HG02571 (cell line): ENCODE results near the gene WDR93.

Experiments
- ATAC-seq: cut with Tn5 transposase; IDR thresholded peaks from one replicate; pipeline ENCODE4 v1.9.1; 2021; ENCODE audit warnings: mild to moderate bottlenecking, moderate library complexity; ENCODE audit not compliant: unreplicated experiment

The WDR93 gene

GRCh38 chr15:89662893-89663626 lies 27.6 kb upstream of the WDR93 start:
- ATAC-seq: no peak

DNA sequence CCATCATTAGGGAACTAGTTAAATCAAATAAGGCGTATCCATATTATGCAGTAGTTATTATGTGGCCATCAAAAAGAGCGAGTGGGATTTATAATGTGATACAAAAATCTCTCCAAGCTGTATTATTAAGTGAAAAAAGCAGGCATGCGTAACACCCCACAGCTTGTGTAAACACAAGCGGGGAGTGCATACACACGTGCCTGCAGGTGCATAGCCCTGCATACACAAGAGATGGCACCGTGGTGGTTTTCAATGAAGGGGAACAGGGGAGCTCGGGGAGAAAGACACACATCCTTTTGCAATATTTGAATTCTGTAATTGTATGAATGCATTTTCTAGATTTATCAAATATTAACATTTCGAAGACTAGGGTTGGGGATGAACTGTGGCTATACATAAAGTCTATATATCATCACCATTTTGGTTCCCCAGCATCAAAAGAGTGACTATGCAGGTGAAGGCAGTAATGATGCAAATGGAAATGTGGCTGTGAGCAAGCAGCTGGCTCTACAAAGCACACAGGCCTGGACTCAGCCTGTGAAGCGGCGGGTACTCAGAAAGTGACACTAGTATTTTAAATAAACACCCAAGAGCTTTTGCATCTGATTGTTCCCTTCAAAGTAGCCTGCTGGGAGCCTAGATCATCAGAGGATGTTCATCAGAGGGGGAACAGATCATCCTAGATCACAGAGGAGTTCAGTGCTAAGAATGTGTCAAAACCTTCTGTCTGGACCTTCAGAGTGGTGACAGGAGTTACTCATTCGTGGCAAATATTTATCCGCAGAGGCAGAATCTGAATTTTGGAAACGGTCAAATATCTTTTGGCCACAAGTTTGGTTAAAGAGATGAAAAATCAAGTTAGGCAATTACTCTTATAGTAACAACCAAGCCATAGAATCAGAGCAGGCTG lies 25.9 kb upstream of the WDR93 start:
- ATAC-seq: no peak

DNA sequence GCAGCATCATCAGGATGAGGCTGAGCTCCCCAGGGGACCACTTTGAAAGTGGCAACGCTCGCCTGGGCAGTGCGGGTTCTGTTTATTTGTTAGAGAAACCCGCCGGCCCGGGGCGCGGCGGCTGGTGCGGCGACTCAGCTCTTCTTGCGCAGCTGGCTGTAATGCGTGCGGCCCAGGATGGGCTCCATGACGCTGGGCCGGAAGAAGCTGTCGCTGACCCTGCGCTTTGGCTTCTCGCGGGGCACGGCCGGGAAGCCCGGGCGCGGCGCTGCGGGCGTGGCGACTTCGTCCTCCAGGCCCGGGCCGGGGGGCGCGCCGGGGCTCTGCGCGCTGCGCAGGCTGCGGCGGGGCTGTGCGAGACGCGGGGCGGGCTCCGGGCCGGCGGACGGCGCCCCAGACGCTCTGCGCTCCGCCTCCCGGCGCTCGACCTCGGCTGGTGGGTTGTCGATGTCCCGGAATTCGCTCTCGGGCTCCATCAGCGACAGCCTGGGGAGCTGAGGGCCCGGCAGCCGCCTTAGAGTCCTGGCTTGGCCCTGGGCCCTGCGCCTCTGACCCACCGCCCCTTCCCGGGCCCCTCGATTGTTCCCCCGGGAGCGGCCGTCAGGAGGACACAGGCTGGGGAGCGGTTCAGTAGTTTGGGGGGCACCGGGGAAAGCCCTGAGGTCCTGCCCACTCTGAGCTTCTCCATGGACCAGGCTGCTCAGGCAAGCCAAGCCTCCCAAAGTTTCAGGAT lies 25.0 kb upstream of the WDR93 start:
- no peak for ATAC-seq

- no peak for ATAC-seq
These were observed 24.3 kb upstream of the WDR93 start for GRCh38 chr15:89666184-89666857.

DNA sequence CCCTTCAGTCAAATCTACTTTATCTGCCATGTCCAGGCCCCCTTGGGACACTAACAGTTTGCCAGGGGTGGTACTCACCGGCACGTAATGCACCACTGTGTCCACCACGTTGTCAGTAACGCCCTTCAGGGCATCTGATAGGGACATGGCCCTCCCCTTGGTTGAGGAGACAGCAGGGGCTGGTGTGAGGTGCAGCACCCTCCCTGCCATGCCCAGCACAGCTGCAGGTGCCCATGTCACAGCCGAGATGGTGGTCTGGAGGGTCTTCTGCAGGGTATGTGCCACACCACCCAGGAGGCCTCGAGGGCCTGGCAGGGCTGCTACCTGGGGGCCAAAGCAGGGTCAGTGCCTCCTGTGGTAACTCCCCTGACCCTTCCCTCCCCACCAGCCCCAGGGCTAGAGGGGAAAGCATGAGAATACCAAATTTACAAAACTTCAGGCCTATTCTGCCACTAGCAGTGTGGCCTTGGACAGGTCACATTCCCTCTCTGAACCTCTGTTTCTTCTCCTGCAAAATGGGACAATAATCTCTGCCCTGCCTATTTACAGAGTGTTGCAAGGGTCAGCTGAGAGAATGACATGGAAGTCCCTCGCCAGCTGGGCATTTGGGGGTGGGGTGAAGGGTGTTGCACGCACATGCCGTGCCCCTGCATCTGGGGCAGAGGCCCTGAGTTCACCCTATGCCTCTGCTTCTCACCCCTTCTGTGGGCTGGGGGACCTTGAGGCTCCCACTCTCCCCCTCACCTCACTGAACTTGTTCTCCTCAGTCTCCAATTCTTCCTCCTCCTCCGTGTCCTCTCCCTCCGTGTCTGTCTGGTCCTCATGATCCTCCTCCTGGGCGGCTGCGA lies 23.5 kb upstream of the WDR93 start:
- no peak for ATAC-seq

GRCh38 chr15:89667706-89667960 lies 23.0 kb upstream of the WDR93 start:
- no peak for ATAC-seq

GRCh38 chr15:89668171-89668570 lies 22.4 kb upstream of the WDR93 start:
- ATAC-seq: no peak

GRCh38 chr15:89669309-89669865 lies 21.2 kb upstream of the WDR93 start:
- ATAC-seq: no peak

GRCh38 chr15:89669941-89670340 lies 20.7 kb upstream of the WDR93 start:
- ATAC-seq: no peak

- ATAC-seq: no peak
These were observed 19.5 kb upstream of the WDR93 start for GRCh38 chr15:89670971-89671560.

- no peak for ATAC-seq
These were observed 18.9 kb upstream of the WDR93 start for GRCh38 chr15:89671687-89672086.

- no peak for ATAC-seq
These were observed 18.1 kb upstream of the WDR93 start for GRCh38 chr15:89672221-89673164.

DNA sequence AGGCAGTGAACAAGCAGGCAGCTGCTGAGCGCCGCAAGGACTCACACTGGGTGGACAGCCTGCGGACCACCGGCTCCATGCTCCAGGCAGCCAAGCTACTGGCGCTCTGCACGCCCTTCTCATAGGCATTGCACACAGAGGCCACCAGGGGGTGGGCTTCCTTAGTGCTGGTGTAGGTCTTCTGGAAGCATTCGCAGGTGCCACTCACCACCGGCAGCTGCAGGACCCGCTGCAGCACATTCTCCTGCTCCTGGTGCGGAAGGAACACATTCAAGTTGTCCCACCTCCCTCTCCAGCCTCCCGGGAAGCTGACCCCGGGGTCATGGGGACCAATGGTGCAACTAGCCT lies 17.5 kb upstream of the WDR93 start:
- no peak for ATAC-seq

GRCh38 chr15:89674526-89674925 lies 16.1 kb upstream of the WDR93 start:
- no peak for ATAC-seq

DNA sequence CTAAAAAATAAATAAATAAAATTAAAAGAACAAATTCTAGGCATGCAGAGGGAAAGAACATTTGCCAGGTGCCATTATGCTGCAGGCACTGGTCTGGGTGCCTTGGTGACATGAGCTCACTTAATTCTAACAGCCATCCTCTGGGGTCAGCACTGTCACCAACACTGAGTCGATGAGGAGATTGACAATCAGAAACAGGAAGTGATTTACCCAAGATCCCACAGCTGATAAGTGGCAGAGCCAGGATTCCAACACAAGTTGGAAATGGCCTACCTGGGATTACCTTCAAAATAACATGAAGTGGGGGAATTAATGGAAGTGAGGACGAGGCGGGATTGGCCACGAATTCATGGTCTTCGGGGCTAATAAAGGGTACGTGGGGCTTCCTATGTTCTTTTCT lies 15.0 kb upstream of the WDR93 start:
- no peak for ATAC-seq

DNA sequence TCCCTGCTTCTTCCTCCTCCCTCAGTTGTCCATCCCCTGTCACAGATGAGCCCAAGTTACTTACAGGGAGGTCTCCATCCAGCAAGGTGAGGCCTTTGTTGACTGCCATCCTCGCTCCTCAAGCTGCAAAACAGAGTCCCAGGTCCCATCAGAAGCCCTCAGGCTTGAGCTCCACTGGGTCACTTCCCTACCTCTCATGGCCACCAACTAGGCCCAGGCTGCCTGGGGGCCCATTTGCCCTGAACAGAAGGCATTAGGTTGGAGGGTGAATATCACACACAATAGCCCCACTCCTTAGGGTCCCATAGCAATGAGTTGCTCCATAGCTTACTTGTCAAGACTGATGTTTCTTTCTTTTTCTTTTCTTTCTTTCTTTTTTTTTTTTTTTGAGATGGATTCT lies 13.2 kb upstream of the WDR93 start:
- ATAC-seq: no peak

GRCh38 chr15:89679212-89679611 lies 11.4 kb upstream of the WDR93 start, which contains the start of gene PLIN1:
Gene PLIN1 (minus strand): TSS chr15:89679367. CDS start chr15:89677489, 1,878 bp downstream.
- ATAC-seq: no peak

DNA sequence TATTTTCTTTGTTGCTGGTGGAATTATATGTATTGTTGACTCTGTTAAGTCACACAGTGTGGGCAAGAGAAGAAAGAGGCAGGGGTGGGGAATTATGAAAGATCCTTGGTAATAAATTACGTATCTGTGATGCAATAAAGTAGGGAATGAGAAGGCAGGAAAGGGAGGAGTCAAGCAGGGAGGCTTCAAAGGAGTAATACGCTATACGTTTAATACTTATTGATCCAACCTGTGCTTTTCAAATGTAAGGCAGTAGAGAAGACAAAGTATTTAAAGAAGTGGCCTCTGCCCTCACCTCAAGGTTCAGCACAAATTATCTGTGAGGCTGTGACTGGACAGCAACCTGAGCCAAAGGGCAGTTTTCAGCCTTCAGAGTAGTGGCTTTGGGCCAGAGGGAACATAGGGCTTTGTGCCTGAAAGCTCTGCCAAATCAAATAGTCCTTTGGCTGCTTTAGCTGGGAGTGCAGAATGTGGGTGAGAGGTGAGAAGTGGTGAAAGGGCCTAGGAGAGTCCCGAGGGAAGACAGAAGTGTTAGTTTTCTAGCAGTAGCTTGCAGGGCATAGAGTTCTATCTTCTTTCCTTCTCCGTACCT lies 10.2 kb upstream of the WDR93 start:
- ATAC-seq: no peak
